Measurements from ENCODE around the gene C13orf46.
"Not testable (repeated sequence)": the region's sequence is repeated elsewhere in the genome, so short reads cannot be mapped to it uniquely, and the experiment has no call there.

The C13orf46 gene

DNA sequence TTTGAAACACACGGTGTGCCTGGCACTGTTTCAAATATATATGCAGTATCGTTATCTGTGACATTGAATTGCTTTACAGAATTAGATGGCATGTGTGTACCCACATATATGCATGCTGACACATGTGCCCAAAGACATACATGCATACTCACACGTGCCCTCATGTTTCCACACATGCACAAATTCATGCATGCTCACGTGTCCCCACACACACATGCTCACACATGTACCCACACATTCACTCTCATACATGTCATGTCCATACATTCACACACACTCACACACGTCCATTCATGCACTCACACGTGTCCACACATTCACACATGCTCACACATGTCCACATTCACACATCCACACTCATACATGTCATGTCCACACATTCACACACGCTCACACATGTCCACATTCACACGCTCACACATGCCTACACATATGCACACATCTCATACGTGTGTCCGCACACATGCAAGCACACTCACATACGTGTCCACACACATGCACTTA, 17.9 kb upstream of the C13orf46 start:
- no peak for DNase-seq

DNA sequence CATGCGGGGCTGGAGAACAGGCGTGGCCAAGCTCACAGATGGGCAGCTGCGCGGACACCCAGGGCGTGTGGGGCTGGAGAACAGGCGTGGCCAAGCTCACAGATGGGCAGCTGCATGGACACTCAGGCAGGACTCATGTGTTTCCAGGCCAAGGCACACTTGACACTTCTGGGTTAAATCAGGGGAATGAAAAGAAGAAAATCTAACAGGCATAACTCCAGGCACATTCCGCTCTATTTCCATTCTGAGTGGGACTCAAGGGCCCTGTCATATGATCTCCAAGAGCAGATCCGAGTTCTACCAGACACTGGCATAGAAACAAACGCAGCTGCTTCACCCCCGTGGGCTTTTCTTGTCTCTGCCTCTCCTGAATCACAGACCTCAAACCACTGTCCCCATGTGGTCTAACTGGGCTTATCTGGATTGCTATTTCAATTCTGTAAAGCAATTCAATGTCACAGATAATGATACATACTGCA, 17.4 kb upstream of the C13orf46 start:
- no peak for DNase-seq

DNA sequence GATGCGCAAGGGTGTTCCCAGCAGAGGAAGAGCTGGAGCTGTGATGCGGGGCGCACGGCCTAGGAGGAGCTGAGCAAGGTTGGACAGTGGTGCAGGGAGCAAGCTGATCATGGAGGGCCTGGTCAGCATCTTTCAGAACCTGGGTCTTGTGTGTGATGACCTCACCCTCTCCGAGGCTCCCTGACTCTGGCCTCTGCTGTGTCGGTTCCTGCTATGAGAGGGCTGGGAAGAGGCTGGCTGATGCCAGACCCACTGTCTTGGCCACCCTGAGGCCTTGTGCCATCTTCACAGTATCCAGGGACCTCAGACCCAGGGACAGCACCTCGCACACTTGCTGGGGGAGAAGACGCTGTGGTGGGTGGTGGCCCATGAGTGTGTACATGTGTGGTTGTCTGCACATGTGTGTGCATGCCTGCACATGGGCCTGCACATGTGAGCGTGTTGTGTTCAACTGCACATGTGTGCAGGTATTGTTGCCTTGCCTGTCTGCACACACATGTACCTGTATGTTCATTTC, 16.5 kb upstream of the C13orf46 start:
- DNase-seq, result no peak

DNA sequence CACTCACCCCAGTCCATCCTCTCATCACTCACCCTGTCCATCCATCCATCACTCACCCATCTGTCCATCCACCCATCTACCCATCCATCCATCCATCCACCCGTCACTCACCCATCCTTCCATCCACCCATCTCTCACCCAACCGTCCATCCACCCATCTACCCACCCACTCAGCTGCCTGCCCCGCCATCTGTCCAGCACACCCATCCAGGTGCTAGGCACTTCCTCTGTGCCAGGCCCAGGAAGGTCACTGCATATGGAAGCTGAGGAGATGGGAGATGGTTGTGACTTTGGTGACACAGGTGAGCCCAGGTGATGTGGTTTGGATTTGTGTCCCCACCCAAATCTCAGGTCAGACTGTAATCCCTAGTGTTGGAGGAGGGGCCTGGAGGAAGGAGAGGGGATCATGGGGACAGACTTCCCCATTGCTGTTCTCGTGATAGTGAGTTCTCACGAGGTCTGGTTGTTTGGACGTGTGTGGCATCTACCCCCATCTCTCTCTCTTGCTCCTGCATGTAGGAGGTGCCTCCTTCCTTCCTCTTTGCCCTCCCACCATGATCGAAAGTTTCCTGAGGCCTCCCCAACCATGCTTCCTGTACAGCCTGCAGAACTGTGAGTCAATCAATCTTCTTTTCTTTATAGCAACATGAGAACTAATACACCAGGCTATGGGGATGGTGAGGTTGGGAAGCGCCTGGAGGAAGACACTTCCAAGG, 15.9 kb upstream of the C13orf46 start:
- DNase-seq, result no peak

DNA sequence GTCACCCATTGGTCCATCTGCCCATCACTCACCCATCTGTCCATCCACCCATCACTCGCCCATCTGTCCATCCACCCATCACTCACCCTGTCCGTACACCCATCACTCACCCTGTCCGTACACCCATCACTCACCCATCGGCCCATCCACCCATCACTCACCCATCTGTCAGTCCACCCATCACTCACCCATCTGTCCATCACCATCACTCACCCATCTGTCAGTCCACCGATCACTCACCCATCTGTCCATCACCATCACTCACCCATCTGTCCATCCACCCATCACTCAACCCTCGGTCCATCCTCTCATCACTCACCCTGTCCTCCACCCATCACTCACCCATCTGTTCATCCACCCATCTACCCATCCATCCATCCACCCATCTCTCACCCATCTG, 15.0 kb upstream of the C13orf46 start:
- not testable (repeated sequence) for DNase-seq

DNA sequence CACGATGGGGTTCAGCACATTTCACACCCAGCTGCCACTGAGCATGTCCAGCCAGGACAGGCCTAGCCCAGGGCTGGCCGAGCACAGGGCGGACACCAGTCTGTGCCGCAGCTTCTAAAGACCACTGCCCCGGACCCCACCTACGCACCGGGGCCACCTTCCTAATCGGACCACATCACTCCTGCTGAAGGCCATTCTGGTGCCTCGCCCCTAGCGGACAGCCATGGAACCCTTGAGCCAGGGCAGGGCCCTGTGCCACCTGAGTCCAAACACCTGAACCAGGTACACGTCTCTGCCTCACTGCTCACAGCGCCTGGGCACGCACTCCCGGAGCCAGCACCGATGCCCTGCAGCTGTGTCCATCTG, 8.4 kb upstream of the C13orf46 start:
- no peak for DNase-seq

DNA sequence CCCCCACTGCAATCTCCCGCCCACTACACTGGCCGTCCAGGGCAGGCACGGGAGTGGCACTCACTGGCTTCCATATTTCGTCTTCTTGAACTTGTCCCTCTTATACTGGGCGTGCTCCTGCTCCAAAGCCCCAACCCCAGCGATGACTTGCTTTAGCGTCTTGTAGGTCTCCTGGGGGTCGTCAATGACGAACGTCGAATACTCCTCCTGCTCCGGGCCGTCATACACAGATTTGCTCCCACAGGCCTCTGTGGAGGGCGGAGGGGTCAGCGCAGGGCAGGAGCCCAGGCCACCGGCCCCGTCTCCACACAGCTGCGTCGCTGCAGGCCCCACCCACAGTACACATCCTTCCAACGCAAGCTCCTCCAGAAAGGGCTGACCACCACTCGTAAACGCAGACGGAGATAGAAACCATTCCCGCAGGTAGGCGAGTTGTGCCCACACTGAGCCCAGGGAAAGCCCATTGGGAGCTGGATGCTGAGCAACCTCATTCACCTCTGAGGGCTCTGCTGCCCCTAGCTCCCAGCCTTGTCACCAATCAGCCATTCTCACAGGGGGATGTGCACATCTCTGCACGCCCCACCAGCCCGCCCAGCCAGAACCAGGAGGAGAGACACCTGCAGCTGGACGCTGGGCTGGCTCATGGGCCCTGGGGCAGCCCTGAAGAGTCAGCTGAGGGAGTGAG, 7.9 kb upstream of the C13orf46 start:
- DNase-seq, result no peak

DNA sequence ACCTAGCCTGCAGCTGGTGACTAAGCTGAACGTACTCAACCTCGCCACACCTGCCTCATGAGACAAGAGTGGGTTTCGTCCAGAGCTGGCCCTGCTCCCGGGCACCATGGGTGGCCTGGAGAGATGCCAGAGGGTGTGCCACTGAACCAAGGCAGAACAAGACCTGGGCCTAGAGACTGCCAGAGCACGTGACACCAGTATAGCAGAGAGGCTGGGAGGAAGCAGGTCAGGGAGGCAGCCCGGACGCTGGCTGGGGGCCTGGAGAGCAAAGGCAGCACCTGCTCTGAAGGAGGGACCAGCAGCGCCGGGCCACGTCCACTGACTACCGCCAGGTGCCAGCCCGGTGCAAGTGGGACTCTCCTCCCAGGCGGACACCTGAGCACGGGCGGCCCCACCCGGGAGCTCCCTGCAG, 7.3 kb upstream of the C13orf46 start:
- DNase-seq, result no peak

DNA sequence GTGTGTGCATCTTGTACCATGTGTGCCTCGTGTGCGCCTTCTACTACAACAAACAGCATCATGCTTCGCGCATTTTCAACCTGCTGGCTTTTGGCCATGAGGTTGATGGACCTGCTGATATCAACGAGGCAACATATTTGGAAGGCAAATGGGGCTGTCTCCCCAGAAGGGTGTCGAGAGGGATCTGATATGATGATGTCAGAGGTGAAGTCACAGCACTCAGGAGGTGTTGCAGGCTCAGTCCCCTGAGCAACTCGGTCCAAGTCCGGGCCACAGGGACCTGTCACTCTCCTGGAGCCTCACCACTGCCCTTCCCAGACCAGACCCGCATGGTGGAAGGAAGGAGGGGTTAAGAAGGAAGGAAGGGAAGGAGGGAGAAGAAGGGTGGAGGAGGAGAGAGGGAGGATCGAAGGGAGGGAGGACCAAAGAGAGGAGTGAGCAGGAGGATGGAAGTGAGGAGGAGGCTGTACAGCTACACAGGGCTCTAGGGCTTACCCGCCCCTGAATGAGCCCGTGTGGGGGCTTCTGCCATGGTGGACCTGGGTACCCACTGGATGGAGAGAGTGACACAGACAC, 6.7 kb upstream of the C13orf46 start:
- DNase-seq, result no peak

DNA sequence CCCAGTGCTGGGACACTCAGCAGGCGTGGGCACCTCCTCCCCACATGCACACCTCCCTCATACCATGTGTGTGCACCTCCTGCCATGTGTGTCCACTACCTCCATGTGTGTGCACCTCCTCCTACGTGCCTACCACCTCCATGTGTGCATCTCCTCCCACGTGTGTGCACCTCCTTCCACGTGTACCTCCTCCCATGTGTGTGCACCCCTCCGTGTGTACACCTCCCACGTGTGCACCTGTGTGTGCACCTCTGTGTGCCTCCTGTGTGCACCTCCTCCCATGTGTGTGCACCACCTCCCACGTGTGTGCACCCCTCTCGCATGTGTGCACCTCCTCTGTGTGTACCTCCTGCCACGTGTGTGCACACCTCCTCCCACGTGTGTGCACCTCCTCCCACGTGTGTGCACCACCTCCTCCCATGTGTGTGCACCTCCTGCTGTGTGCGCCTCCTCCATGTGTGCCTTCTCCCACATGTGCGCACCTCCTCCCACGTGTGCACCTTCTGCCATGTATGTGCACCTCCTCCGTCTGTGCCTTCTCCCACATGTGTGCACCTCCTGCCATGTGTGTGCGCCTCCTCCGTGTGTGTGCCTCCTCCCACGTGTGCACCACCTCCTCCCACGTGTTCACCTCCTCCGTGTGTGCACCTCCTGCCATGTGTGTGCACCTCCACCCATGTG, 6.1 kb upstream of the C13orf46 start:
- DNase-seq, result no peak

DNA sequence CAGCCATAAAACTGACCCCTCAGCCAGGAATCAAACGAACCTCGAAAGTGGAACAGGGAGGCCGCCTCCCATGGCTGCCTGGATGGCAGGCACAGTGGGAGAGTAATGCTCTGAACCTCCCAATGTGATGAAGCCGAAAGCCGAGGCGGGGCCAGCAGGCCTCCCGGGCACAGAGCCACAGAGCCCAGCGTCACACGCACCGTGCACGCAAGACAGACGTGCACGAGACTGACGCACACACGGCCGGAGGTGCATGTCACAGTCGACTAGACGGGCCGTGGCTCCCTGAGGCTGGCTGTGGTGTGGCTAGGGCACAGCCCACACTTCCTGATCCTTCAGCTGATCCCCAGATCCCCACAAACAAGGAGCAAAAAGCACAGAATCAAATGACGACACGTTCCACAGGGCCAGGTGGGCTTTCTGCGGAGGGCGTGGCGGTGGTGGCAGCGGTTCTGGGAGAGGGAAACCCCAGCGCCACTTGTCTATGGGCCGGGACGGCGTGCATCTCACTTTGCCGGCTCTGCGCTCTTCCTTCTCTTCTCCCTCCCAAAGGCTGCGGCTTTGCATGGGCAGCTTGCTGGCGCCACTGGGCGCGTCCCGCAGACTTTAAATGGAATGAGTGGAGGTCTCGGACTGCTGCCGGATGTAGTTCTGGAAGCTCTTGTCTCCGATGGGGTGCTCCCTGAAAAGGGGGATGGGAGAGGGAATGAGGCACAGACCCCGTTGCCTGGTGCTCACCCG, 5.0 kb upstream of the C13orf46 start:
- DNase-seq, result no peak

DNA sequence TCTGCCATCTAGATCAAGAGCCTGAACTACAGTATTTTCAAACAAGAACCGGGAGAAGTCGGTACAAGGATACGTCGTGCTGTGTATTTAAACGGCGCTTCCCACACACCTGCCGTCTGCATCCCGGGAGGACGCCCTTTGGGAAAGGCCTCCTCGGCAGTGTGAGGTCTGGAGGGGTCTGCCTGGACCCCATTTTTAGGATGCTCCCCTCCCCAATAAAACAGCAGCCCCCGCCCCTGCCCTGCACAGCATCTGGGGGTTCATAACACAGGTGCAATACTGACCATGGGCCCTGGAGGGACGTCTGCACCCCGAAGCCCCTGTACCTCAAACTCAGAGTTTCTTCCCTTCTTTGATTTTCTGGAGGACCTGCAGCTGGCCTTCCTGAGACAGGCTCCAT, 4.1 kb upstream of the C13orf46 start:
- no peak for DNase-seq

DNA sequence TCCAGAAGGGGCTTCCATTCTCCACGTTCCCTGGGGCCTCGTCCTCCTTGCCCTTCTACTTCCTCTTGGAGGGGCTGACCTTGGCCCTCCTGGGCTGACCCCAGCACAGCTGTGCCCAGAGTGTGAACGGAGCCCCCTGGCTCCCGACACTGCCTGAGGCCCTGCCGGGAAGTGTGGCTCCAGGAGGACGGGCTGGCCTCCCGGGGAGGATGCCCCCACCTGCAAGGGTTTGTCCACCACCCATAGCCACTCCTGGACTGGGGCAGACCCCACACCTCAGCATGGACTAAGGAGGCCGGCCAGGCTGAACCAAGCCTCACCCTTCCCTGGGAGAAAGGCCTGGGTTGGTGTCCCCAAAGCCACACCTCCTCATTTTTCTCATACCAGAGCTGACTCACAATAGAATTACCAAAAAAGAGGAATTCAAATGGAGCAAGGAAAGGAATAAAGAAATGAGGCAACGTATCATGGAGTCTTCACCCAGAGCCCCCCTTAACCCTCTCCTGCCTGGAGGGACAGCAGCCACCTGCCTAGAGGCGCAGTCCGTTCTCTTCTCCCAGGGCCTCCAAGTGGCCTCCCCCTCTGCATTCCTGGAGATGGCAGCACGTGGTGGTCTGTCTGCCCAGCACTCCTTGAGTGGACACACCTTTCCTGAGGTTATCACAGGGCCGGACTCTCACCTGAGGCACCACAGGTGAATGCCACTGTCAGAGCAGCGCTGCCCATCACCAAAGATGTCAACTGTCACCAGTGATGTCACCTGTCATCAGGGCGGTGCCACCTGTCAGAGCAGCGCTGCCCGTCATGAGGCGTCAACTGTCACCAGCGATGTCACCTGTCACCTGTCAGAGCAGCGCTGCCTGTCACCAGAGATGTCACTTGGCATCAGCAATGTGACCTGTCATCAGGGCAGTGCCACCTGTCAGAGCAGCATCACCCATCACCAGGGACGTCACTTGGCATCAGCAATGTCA, 3.1 kb upstream of the C13orf46 start:
- no peak for DNase-seq

DNA sequence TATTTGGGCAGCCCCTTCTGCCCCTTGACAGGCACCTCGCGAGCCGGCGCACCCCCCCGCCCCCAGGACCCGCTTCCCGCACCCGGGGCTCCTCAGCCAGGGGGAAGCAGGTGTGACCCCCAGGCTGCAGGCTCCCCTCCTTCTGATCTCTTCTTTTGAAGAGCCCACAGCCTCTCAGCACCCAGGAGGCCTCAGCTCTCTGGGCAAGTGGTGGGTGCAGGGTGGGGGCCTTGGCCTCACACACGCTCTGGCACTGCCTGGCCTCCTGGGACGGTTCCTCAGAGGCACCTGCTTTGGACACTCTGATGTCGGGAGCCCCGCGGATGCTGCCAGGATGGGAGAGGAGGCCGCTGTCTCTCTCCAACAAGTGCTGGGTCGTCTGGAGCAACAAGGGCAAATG, 1.5 kb upstream of the C13orf46 start:
- no peak for DNase-seq

DNA sequence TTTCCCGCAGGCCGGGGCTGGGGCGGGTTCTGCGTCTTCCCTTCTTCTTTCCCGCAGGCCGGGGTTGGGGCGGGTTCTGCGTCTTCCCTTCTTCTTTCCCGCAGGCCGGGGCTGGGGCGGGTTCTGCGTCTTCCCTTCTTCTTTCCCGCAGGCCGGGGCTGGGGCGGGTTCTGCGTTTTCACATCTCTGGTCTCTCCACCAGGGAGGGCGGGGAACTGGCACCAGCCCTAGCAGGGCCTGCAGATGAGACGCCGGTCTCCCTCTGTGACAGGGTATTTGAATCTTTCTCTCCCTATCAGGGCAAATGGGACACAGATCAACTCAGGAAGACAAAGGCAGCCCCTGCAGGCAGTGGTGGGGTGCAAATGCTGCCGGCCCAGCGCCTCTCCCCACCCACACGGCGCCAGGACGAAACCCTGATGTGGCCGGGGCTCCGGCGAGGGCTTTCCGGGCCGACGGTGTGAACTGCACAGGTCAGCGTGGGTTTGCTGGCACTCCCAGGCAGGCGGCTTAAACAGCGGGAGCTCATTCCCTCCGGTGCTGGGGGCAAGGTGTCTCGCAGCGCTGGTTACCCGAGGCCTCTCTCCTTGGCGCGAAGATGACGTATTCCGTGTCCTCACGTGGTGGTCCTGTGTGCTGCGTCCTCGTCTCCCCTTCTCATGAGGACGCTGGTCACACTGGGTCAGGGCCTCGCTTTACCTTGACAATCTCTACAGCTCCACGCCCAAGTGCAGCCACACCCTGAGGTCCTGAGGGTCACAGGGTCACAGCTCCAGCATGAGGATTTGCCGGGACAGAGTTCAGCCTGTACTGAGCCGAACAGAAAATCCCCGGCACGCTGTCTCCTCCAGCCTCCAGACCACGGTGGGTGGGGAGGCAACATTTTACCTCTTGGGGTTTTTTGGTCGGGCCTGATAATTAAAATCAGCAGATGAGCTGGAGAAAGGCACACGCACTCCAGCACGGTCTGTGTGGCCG, 717 bp upstream of the C13orf46 start:
- no peak for DNase-seq

DNA sequence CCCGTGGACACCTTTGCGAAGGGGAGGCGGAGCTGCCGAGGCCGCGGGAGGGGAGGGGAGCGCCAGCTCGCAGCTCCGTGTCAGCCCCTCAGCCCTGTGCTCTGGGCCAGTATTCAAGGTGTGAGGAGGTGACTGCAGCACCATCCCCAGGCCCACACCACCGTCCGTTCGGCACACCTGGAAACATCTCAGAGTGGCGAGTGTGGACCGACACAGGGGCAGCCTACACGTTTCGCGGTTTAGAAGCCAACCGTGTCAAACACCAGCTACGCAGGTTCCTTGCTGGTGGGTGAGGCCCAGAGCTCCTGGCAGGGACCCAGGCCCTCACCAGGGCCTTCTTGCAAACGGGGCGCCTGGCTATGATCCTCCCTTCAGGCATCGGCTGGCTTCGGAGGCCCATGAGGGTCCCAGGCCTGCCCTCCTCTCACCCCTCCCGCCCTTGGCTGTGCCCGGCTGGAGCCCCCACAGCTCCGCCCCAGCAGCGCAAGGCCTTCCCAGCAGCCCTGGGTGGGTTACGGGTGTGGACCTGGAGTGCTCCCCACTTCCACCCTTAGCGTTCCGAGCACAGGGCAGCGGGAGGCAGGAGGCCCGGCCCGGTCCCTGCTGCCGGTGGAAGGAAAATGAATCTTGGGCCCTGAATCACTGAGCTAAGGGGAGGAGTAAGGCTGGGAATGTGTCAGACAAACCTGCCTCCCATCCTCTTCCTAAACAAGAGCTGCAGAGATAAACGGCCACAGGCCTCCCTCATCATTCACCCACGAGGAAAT, 1.2 kb downstream of the C13orf46 start:
- DNase-seq, result no peak

DNA sequence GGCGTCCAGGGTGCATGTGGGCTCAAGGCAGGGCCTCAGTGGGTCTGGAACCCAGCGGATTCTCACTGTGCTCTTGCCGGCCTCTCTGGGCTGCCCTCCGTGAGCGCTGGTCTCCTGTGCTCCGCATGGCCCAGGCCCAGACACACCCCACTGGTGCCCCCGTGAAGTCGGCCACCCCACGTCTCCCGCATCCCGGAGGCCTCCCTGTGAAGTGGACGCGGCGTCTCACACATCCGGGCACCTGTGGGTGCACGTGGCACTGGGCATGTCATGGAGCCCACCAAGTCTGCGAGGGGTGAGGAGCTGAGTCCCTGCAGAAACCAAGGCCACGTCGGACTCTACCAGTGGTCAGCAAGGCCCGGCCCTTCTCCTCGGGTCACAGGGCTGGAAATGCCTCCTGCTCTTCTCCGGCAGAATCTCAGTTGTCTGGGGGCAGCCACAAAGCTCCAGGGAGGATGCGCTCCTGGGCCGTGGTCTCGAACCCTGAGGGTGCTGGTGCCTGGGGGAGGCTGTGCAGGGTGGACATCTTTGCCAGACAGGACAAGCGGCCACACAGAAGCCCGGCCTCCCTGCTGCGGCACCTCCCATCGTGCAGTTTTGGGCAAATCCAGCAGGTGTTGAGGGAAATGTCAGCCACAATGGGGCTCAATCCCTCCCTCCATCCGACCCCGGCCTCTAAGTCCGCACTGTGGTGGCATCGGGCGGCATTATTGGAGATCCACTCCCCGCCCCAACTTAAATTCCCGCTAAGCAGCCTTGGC, 2.2 kb downstream of the C13orf46 start:
- no peak for DNase-seq

DNA sequence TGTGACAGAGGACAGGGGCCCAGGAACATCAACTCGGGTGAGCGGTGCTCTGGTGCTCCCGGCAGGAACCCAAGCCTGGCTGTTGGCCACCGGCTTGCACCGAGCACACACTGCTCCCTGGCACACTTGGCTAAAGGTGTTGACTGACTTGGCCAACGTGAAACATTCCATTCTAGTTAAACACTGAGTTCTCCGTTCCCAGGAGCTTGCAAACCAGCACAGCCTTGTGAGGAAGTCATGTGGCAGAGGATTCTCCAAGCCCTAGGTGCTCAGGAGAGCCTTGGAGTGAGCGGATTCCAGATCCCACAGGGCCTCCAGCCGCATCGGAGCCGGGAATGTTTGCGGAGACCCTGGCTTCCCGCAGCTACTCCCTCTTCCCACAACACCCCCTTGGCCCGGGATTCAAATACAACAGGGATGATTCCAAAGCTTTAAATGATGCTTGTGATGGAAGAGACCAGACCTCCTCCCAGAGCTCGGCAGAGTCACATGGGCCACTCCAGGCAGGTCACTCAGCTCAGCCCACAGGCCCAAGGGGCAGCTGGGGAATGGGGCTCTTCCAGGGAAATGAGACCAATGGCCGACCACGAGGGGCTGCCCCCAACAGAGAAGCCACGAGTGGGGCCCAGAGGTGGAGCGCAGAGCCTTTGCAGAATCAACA, 2.9 kb downstream of the C13orf46 start:
- no peak for DNase-seq
